ENCODE measurements around the gene C1orf115.
"Not testable (repeated sequence)": the region's sequence is repeated elsewhere in the genome, so short reads cannot be mapped to it uniquely, and the experiment has no call there.

C1orf115 gene

GRCh38 chr1:220694866-220695382, 4.8 kb downstream of the C1orf115 start:
- DNase-seq (ENCODE audit: low spot score), result no peak

DNA sequence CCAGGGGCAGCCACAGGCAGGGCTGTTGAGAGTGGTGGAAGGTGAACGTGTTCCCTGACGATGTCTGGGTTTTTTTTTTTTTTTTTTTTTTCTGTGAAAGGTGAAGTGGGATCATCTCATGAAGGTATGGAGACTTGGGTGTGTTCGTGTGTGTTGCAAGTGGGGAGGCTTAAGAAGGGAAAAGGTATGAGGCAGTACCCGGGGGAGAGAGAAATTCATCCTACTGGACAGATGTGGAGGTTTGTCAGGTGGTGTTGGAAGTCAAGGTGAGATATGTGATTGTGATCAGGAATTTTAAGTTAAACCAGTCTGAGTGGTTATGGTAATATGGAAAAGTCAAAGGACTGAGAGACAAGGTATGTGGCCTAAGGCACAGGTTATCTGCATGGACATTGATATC, 5.3 kb downstream of the C1orf115 start:
- DNase-seq (ENCODE audit: low spot score), result no peak

DNA sequence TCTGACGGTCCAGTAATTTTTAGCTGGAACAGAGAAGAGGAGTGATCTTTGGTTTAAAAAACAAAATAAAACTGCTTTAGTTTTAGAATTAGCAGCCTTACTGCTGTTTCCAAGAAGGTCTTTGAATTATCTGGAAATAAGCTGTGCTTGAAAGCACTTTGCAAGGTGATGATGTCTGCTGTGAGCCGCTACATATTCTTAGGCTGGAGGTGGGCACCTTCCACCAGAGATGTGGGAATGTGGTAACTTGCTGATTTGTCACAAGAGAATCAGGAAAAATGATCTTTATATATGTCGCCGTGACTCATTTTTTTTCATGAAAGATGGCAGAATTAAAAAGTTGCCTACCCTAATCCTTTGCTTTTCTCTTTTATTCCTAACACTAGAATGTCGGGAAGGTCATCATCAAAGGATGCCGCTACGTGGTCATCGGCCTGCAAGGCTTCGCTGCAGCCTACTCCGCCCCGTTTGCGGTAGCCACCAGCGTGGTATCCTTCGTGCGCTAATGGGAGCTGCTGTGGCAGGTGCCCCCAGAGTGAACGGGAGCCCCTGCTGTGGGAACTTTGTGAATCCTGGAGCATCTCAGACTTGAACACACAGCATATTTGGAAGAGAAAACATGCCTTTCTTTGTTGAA, 6.2 kb downstream of the C1orf115 start:
- DNase-seq (ENCODE audit: low spot score), result no peak

DNA sequence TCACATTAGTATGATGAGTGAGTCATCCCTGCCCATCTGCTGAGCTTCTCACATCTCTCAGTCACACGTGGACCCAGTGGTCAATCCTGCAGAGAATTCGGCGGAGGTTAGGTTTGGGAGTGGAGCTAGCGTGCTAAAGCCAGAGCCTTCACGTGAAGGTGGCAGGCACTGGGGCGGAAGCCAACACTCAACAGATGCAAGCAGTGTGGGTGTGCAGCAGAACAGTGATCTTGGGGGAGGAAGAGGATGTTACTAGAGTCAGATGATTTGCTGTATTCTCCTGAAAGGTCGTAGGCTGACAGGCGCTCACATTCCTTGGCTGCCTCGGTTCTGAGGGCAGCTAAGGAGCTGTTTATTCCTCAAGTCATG, 6.7 kb downstream of the C1orf115 start:
- no peak for DNase-seq (ENCODE audit: low spot score)

- DNase-seq (ENCODE audit: low spot score), result no peak
These were observed 7.2 kb downstream of the C1orf115 start for GRCh38 chr1:220697326-220697725.

DNA sequence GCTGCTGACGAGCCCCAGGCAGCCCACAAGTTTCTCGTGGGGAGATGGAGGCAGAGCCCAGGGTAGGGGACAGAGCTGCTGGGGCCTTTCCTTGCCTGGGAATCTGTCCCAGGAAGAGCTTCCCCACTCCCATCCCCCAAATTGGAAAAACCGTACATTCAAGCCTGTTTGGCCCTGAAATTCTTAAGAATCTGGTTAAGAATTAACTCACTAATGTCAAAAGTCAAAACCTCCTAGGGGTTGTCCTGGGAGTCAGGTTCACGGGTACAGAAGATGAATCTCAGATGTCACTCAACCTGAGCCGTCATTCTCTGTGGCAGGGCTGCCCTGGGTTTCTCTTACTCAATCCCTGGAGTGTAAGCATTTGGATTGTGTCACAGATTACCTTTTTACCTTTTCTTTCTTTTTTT, 8.4 kb downstream of the C1orf115 start:
- no peak for DNase-seq (ENCODE audit: low spot score)

DNA sequence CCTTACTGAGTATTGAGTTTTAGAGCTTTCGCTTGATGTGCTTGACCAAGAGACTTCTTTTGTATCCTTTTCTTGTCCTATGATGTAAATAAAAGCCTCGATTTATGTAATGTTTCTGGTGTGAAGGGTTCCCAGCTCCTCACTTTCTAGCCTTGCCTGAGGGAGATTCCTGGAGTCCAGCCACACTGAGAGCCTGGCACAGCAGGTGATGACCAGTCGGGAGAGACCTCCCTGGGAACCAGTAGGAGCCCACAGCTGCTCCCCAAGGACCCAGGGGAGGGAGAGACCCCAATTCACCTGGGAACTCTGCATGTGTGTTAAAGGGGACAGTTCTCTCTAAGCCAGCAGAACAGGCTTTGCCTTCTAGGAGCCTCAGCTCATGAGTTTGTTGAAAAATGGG, 8.9 kb downstream of the C1orf115 start:
- no peak for DNase-seq (ENCODE audit: low spot score)

DNA sequence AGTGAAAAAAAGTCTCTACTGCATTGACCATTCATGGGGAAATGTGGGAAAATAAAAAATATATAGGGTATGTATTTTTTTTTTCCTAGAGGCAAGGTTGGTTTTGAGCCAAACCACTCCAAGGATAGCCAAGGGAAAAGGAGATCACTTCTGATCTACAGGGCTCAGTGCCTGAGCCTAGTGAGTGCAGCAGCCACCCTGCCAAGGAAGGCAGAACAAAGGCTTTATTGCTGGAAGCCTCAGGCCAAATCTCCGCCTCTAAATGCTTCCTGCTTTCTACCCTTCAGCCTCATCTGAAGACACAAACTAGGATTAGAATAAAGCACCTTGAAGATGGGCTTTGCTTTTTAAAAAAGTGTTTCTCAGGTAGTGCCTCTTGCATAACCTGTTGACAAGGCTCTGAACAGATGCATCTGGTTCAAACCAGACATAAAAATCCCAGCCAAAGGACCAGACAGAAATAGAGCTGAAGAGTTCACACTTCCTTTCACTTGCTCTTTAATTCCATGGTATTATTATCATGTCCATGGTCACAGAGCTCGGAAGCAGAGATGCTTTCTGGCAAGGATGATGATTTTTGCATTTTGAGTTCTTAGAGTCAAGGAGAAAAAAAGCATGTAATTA, 10.5 kb downstream of the C1orf115 start:
- no peak for DNase-seq (ENCODE audit: low spot score)

DNA sequence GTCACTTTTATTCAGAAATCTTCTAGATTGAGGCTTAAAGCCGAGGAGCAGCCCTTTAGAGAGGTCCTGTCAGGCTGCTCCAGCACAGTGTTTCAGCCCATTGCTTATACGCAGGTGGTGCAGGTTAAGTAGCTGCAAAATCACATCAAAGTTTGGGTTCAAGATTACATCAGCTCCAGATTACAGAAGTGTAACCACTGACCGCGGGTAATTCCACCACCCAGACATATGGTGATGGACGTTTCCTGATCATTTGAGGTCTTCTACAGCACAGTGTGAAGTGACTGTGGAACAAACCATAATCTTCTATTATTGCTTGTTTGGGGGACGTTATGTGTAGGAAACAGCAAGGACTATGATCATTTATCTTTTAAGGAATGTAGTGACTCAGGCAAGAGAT, 11.8 kb downstream of the C1orf115 start:
- no peak for DNase-seq (ENCODE audit: low spot score)

DNA sequence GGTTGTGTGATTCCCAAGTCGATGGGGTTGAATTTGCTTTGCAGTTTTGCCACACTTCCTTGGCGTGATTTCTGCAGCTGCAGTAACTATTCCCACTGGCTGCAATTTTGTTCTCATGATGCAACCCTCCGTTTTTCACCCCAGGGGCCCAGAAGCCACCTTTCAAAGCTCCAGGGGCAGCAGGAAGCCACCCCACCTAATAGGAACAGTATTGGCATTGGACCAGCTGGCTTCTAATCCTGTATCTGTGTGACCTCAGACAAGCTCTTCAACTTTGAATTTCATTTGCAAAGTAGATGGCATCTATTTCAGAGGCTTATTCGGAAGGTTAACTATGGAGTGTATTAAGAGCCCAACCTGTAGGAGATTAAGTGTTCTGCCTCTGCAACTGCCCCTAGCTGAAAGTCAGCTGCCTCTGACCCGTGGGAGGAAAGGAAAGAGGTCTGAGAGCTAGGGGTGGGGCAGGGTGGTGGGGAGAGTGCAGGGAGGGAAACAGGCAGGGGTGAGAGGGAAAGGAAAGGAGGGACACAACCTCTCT, 12.6 kb downstream of the C1orf115 start:
- DNase-seq (ENCODE audit: low spot score), result no peak

DNA sequence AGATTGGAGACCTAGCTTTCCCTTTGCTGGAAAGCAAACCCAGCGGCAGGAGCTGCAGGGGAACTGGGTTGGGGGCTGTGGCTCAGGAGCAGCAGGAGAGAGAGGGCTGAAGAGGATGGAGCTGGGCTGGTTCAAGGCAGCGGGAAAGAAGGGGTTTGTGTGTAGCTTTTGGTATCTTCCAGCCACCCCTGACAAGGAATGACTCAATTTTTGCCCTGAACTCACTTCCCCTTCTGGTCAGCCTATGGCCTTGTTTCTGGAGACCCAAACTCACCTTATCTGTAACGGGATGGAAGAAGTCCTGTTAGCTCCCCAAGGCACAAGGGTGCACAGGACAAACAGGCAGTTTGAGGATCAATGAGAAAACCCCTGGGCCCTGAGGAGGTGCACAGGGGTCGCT, 13.1 kb downstream of the C1orf115 start:
- DNase-seq (ENCODE audit: low spot score), result no peak

- no peak for DNase-seq (ENCODE audit: low spot score)
These were observed 15.6 kb downstream of the C1orf115 start for GRCh38 chr1:220705782-220706181.

DNA sequence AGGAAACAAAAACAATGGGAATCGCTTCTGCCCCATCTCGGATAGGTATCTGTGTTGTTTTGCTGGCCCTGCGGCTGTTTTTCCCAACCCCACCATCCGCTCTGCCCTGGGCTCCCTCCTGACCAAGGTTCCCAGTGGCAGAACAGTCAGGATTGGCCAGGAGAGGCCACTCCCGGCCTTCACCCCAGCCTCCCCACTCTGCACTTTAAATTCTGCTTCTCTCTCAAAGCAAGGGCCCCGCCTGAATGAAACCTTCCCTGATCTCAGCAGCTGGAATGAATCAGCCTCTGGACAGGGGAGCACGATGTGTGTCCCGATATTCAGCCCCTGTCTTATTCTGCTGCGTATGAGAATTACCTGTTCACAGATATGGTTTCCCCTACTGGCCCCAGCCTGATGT, 16.3 kb downstream of the C1orf115 start:
- DNase-seq (ENCODE audit: low spot score), result no peak

GRCh38 chr1:220707160-220707559, 17.0 kb downstream of the C1orf115 start:
- DNase-seq (ENCODE audit: low spot score), result no peak

DNA sequence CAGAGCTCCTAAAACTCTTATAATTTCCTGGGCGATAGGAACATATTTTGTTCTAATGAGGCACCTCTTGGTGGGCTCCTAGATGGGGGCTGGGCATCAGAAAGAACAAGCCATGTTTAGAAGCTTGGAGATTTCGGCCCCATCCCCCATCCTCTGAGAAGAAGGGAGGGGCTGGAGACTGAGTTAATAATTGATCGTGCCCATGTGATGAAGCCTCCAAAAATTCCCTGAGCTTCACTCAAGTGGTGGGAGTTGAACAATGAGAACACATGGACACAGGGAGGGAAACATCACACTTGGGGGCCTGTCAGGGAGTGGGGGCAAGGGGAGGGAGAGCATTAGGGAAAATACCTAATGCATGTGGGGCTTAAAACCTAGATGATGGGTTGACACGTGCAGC, 18.1 kb downstream of the C1orf115 start:
- DNase-seq (ENCODE audit: low spot score), result no peak

DNA sequence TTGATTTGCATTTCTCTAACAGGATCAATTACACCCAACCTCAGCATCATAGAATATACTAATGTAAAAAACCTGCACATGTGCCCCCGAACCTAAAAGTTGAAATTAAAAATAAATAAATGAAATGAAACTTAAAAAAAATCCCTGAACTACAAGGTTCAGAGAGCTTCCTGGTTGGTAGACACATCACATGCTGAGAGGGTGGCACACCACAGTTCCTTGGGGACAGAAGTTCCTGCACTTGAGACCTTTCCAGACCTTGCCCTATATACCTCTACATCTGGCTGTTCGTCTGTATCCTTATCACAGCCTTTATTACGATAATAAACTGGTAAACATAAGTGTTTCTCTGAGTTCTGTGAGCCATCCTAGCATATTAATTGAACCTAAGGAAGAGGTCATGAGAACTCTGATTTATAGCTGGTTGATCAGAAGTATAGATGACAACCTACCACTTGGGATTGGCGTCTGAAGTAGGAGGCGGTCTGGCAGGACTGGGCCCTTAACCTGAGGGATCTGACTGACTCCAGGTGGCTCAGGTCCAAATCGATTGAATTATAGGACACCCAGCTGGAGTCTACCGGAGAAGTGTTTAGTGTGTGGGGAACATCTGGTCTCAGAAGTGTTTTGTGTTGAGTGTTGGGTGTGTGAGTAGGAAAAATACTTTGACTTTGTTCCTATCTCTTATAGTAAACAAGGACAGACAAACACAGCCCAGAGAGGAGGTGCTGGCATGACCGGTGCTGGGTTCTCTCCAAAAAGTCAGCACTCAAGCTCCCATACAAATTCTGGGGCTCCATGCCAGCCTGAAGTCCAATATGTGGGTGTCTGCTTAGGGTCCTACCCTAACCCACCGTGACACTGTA, 19.0 kb downstream of the C1orf115 start:
- no peak for DNase-seq (ENCODE audit: low spot score)

GRCh38 chr1:220710333-220710732, 20.2 kb downstream of the C1orf115 start:
- no peak for DNase-seq (ENCODE audit: low spot score)

- DNase-seq (ENCODE audit: low spot score), result no peak
These were observed 21.1 kb downstream of the C1orf115 start for GRCh38 chr1:220711056-220711809.

GRCh38 chr1:220715986-220716385, 25.8 kb downstream of the C1orf115 start:
- not testable (repeated sequence) for DNase-seq (ENCODE audit: low spot score)

GRCh38 chr1:220717800-220718640, 27.9 kb downstream of the C1orf115 start:
- no peak for DNase-seq (ENCODE audit: low spot score)

DNA sequence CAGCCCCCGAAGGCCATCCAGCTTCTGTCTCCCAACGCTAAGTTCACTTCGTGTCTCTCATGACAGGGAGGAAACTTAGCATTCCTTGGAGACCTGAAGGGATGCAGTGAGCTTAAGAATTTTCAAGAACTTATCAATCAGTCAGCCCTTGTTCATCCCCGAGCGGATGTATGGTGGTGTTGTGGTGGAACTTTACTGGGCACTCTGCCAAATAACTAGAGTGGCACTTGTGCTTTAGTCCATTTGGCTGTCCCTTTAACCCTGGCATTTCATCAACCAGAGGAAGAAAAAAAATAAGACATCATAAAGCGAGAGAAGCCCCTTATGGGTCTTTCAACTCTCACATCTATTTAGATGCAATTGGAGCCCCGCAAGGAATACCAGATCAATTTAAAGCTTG, 31.1 kb downstream of the C1orf115 start:
- DNase-seq (ENCODE audit: low spot score), result not testable (repeated sequence)

Data from D341Med (cell line).